Measurements from ENCODE around the gene MOCOS. TPM values are rescaled to one million over a fixed set of nuclear protein-coding genes. Genes with fewer than 3 reads are reported as not detected.

Gene MOCOS
- total RNA-seq, 1 experiment from 2014 or later = 5.5 TPM

DNA sequence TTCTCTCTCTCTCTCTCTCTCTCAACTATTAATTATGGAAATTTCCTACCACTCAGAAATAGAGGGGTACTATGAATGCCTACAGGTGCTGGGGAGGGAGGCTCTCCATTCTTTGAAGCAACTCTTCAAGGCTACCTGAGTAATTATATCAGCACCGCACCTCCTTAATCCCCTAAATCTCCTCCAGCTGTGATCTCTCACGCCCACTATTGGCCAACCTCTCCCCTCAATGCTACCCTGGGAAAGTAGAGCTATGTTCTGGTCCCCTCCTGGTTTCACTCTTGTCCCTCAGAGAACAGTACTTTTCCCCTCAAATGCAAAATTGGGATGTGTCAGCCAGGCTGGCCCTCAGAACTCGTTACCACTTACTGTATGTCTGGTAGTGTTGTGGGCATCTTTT lies 1.6 kb downstream of the MOCOS start:
- no peaks in the 10 kb centered on the region for H3K9me3 ChIP-seq
- no peaks in the 10 kb centered on the region for H3K9me3 Mint-ChIP-seq (ENCODE audit: unreplicated experiment)
- DNase-seq = no peak
- peaks cover 10% of the 10 kb centered on the region for H3K4me1 Mint-ChIP-seq (ENCODE audit: low read depth, unreplicated experiment)
- no peaks in the 10 kb centered on the region for H3K36me3 ChIP-seq (ENCODE audit: control insufficient read depth, insufficient read depth, low read length)
- H3K4me3 ChIP-seq (ENCODE audit: low read depth, low read length) = no peak overlapping the region
- CTCF ChIA-PET = no interaction called here
- no peaks in the 10 kb centered on the region for H3K27me3 ChIP-seq (replicated peaks; ENCODE audit: control insufficient read depth, insufficient read depth, low read length)
- no peaks in the 10 kb centered on the region for H3K27me3 Mint-ChIP-seq (ENCODE audit: insufficient read depth, unreplicated experiment)
- no peaks in the 10 kb centered on the region for H3K36me3 Mint-ChIP-seq (ENCODE audit: insufficient read depth, unreplicated experiment)
- intact Hi-C loops (cut with micrococcal nuclease; ENCODE audit: unreplicated experiment) = loop anchor here (5.0 kb wide), 2 partner anchors 62 to 93 kb away; partner anchors contain the start of genes ELP2 and SLC39A6
- H3K27ac Mint-ChIP-seq (ENCODE audit: unreplicated experiment) = no peak overlapping the region
- H3K4me3 Mint-ChIP-seq (ENCODE audit: unreplicated experiment) = peak overlapping the region; percentile 65
- POLR2A ChIA-PET = no interaction called here
- TF ChIP-seq, protein P1, sequence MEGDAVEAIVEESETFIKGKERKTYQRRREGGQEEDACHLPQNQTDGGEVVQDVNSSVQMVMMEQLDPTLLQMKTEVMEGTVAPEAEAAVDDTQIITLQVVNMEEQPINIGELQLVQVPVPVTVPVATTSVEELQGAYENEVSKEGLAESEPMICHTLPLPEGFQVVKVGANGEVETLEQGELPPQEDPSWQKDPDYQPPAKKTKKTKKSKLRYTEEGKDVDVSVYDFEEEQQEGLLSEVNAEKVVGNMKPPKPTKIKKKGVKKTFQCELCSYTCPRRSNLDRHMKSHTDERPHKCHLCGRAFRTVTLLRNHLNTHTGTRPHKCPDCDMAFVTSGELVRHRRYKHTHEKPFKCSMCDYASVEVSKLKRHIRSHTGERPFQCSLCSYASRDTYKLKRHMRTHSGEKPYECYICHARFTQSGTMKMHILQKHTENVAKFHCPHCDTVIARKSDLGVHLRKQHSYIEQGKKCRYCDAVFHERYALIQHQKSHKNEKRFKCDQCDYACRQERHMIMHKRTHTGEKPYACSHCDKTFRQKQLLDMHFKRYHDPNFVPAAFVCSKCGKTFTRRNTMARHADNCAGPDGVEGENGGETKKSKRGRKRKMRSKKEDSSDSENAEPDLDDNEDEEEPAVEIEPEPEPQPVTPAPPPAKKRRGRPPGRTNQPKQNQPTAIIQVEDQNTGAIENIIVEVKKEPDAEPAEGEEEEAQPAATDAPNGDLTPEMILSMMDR (IDR thresholded peaks at IDR 0.05; ENCODE audit: insufficient read depth in 1 of 2, low read depth in 1 of 2, low read length in 1 of 2, severe bottlenecking in 1 of 2, unreplicated experiment in 1 of 2) = no peak
- H3K4me1 ChIP-seq = 0 out of 2 replicates have a peak, but pooled peaks cover 5% of the 10 kb centered on the region
- BruUV-seq (replicated peaks) = TSS peak; percentile 33

DNA sequence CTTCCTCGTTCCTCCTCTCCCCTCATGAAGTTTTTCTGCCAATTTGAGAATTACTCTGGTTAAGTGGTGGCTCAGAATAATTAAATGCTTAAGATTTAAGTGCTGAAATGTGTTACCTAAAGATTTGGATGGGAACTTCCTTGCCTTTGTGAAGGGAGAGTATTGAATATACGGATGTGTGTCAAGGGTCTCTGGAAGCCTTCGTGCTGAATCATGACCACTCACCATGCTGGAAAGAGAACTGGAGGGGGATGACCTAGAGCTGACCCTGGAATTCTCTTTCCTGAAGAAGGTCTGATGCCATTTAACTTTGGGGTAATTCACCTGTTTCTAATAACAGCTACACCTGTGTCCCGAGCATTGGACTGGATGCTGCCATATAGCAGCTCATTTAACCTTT lies 2.2 kb downstream of the MOCOS start:
- no peaks in the 10 kb centered on the region for H3K36me3 ChIP-seq (ENCODE audit: control insufficient read depth, insufficient read depth, low read length)
- no peak overlapping the region for H3K27ac Mint-ChIP-seq (ENCODE audit: unreplicated experiment)
- ChIA-PET CTCF (no interaction called here), POLR2A (no interaction called here)
- BruUV-seq (replicated peaks) = no TSS peak
- intact Hi-C loops (cut with micrococcal nuclease; ENCODE audit: unreplicated experiment) = loop anchor here (5.0 kb wide), 2 partner anchors 62 to 93 kb away; partner anchors contain the start of genes ELP2 and SLC39A6
- DNase-seq = no peak
- peaks cover 10% of the 10 kb centered on the region for H3K4me1 Mint-ChIP-seq (ENCODE audit: low read depth, unreplicated experiment)
- 0 out of 2 replicates have a peak, but pooled peaks cover 5% of the 10 kb centered on the region for H3K4me1 ChIP-seq
- H3K4me3 Mint-ChIP-seq (ENCODE audit: unreplicated experiment) = peak overlapping the region; percentile 65
- H3K27me3 ChIP-seq (replicated peaks; ENCODE audit: control insufficient read depth, insufficient read depth, low read length) = no peaks in the 10 kb centered on the region
- no peaks in the 10 kb centered on the region for H3K9me3 Mint-ChIP-seq (ENCODE audit: unreplicated experiment)
- H3K36me3 Mint-ChIP-seq (ENCODE audit: insufficient read depth, unreplicated experiment) = no peaks in the 10 kb centered on the region
- no peaks in the 10 kb centered on the region for H3K9me3 ChIP-seq
- no peaks in the 10 kb centered on the region for H3K27me3 Mint-ChIP-seq (ENCODE audit: insufficient read depth, unreplicated experiment)
- TF ChIP-seq, protein P1 (IDR thresholded peaks at IDR 0.05; ENCODE audit: insufficient read depth in 1 of 2, low read depth in 1 of 2, low read length in 1 of 2, severe bottlenecking in 1 of 2, unreplicated experiment in 1 of 2) = no peak
- no peak overlapping the region for H3K4me3 ChIP-seq (ENCODE audit: low read depth, low read length)

DNA sequence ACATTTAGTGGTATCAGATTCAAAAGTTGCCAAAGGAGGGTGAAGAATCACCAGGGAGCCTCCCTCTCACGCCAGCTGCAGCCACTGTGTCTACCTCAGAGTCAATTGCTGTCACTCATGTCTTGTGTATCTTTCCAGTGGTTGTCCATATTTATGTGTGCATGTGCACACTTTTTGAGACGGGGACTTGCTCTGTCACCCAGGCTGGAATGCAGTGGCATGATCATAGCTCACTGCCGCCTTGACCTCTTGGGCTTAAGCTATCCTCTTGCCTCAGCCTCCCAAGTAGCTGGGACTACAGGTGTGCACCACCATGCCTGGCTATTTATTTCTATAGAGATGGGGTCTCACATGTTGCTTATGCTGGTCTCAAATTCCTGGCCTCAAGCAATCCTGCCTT lies 4.0 kb downstream of the MOCOS start:
- H3K36me3 ChIP-seq (ENCODE audit: control insufficient read depth, insufficient read depth, low read length) = no peaks in the 10 kb centered on the region
- Mint-ChIP-seq H3K4me1 (ENCODE audit: low read depth, unreplicated experiment) (peaks cover 10% of the 10 kb centered on the region), H3K9me3 (ENCODE audit: unreplicated experiment) (no peaks in the 10 kb centered on the region), H3K36me3 (ENCODE audit: insufficient read depth, unreplicated experiment) (no peaks in the 10 kb centered on the region), H3K27me3 (ENCODE audit: insufficient read depth, unreplicated experiment) (no peaks in the 10 kb centered on the region), H3K27ac (ENCODE audit: unreplicated experiment) (no peak overlapping the region), H3K4me3 (ENCODE audit: unreplicated experiment) (no peak overlapping the region)
- CTCF ChIA-PET = no interaction called here
- 0 out of 2 replicates have a peak, but pooled peaks cover 5% of the 10 kb centered on the region for H3K4me1 ChIP-seq
- intact Hi-C loops (cut with micrococcal nuclease; ENCODE audit: unreplicated experiment) = no loop called here
- POLR2A ChIA-PET = no interaction called here
- H3K9me3 ChIP-seq = no peaks in the 10 kb centered on the region
- H3K4me3 ChIP-seq (ENCODE audit: low read depth, low read length) = no peak overlapping the region
- no peaks in the 10 kb centered on the region for H3K27me3 ChIP-seq (replicated peaks; ENCODE audit: control insufficient read depth, insufficient read depth, low read length)
- no peak for DNase-seq
- no TSS peak for BruUV-seq (replicated peaks)
- TF ChIP-seq, protein P1 (IDR thresholded peaks at IDR 0.05; ENCODE audit: insufficient read depth in 1 of 2, low read depth in 1 of 2, low read length in 1 of 2, severe bottlenecking in 1 of 2, unreplicated experiment in 1 of 2) = no peak
